GM19043 (cell line): ENCODE measurements around the gene TMBIM1.

Experiments
- ATAC-seq: cut with Tn5 transposase; IDR thresholded peaks from one replicate; pipeline ENCODE4 v1.9.1; 2021; ENCODE audit warnings: low read depth; ENCODE audit not compliant: unreplicated experiment

TMBIM1 gene, protein sequence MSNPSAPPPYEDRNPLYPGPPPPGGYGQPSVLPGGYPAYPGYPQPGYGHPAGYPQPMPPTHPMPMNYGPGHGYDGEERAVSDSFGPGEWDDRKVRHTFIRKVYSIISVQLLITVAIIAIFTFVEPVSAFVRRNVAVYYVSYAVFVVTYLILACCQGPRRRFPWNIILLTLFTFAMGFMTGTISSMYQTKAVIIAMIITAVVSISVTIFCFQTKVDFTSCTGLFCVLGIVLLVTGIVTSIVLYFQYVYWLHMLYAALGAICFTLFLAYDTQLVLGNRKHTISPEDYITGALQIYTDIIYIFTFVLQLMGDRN

DNA sequence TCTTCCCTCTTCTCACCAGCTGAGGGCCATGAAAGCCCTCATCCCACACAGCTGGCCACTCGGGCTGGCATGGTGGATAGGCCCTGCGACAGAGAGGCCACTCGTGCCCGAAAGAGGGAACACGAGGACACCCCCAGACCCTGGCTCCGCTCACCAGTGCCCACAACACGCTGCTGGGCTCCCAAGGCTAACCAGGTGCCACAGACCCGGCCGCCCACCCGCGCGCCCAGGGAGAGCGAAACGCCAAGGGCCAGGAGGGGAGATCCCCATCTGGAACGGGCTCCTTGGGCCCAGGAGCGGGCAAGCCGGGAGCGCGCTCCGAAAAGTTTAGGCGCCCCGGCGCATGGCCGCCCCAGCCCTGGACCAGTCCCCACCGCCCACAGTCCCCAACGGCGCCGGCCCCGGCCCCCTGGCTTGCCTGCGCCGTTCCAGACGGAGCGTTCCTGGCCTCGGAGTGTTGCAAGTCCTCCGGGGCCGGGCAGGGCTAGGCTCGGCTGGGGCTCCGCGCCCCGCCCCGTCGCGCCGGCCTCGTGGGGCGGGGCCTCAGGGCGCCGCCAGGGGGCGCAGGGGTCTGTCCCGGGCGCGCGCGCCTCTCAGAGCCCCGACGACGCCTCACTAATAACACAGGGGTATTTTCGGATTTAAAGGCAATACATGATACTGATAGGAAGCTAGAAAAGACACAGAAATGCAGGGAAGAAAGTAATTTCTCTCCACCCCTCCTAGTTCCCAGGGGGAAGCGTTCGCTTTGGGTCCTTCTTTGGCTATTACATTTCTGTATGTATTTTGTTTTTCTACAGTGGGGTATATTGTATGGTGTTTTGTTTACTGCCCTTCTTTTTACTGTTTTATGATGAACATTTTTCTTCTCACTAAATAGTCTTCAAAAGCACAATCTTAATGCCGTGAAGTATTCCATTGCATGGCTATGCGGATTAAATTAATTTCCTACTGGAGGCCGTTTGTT lies at the start of gene TMBIM1:
Gene TMBIM1 (minus strand): TSS at position 456 of the 967 bp plus-strand sequence. CDS start 10,362 bp downstream, outside the sequence.
- peak; percentile 54 for ATAC-seq

DNA sequence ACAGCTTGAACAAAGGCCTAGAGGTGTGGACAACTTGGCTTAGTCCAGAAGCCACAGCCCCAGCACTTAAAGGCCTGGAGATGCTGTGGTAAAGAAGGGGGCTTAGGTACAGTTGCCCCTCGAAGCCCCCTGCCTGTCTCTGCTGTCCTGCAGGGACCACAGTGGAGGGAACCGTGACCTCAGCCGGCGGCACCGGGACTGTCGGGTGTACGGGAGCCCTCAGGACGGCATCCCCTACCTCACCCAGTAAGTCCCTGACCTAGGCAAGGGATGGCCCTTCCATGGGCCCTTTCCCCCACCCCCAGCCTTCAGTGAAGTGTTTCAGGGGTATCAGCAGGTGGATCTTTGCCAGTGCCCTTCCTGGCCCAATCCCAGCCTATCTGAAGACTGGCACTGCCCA lies 49.1 kb upstream of the TMBIM1 start:
- no peak for ATAC-seq

DNA sequence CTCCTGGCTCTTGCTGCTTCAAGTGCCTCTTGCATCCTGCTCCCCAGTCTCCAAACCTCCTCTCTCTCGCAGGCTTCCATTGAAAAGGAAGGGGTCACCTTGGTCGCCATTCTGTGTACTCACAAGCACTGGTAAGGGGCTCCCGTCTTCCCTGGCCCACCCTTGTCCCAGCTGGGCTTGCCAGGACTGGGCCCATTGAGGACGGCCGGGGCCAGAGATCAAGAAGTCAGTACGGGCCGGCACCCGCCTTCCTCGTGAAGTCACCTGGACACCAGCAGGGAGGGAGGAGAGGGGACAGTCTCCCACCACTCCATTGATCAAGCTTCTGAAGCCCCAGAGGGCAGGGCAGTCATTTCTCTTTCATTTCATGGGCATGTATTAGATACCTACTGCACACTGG lies 48.4 kb upstream of the TMBIM1 start:
- ATAC-seq: no peak

DNA sequence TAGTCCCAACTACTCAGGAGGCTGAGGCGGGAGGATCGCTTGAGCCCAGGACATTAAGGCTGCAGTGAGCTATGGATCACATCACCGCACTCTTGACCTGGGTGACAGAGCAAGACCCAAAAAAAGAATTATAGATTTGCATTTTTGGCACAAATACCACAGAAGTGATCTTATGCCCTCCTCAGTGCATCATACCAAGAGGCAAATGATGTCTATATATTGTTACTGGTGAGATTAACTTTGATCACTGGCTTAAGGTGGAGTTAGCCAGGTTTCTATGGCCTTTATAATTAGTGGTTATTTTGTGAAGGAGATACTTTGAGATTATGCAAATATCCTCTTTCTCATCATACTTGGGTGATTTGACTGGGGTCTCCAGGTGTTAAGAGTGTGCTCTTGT lies 42.2 kb upstream of the TMBIM1 start:
- no peak for ATAC-seq

DNA sequence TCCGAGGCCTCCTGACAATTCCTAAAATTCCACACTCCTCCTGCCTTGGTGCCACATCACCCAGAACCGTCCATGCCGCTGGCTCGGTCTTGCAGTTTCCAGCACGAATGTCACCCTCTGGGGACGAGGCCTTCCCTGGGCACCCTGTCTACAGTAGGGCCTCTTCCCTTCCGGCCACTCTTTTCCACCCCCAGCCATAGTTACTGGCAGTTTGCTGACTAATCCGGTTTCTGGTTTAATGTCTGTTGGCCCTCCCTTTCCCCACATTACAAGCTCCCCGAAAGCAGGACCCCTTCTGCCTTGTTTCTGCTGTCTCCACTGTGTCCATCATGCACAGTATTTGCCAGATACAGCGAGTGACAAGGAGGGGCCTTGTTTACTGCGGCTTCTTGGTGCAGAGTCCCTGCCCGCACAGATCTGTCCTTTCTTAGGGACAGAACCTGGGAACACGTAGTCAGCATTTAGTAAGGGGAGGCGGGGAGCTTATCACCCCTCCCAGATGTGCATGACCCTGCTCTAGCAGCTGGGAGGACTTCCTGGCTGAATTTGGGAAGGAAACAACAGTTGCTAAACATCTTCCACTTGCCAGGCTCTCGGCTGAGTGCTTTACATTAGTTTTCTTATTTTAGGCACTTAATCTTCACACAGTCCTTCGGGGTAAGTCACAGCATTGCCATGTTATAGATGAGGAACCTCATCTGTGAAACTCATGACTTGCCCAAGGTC lies 40.8 kb upstream of the TMBIM1 start:
- no peak for ATAC-seq

DNA sequence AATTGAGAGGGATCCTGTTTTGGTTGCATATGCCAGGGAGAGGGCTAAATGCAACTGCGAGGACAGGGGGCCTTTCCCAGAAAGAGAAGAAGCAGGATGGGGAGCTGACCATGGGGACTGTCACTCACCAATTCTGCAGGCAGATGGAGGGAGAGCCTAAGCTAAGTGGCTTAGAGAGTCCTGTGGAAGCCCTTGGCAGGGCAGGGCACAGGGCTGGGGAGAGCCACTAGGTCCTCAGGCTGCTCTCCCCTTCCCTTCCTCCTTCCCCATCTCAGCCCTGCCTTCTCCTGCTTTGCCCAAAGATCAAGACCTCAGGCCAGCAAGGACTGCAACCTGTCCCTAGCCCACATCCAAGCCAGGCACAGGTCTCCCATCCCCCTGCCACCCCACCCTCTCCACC lies 40.0 kb upstream of the TMBIM1 start:
- no peak for ATAC-seq

DNA sequence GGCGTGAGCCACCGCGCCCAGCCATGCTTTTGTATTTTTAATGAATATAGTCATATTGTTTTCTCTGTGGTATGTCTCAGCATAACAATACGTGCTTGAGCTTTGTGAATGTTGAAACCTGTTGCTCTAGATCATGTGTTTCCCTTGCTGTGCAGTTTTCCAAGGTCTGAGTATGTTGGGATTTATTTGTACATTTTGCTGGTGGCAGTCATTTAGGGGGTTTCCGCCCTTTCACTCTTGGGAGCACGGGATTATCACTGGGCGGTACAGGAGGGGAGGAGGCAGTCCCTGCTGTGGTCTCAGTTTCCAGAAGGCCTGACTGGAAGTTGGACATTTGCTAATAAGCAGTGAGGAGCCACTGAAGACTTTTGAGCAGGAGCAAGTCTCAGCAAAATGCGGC lies 39.4 kb upstream of the TMBIM1 start:
- ATAC-seq: no peak

DNA sequence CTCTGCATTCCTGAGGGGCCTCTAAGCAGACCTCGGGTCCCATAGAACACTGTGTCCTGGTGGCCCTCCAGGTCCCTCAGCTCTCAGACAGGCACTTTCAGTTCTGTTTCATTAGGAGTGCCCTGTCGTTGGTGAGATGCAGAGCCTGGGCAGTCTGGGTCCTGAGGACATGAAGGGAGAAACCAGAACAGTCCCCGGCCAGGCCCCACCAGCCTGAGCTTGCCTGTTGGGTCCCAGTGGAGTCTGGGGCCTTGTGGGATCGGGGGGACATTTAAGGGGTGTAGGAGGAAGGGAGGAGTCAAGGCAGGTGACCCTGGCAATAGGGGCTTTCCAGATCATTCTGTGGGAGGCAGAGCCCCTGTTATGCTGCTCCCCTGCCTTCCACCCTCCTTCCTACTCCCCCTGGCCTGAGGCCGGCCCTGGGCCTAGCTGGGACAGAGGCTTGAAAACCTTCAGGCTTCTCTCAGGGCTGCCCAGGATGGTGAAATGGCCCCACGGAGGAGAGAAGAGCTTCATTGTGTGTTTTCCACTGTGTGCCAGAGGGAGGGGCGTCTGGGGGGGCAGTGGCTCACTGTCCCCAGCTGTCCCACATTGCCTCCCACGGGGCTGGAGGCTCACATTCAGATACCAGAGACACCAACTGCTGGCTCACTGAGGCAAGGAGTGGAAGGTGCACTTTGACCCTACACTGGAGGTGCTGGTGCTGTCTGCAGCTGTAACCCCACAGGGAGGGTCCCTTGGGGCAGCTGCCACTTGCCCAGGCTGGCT lies 37.7 kb upstream of the TMBIM1 start:
- peak; percentile 34 for ATAC-seq

DNA sequence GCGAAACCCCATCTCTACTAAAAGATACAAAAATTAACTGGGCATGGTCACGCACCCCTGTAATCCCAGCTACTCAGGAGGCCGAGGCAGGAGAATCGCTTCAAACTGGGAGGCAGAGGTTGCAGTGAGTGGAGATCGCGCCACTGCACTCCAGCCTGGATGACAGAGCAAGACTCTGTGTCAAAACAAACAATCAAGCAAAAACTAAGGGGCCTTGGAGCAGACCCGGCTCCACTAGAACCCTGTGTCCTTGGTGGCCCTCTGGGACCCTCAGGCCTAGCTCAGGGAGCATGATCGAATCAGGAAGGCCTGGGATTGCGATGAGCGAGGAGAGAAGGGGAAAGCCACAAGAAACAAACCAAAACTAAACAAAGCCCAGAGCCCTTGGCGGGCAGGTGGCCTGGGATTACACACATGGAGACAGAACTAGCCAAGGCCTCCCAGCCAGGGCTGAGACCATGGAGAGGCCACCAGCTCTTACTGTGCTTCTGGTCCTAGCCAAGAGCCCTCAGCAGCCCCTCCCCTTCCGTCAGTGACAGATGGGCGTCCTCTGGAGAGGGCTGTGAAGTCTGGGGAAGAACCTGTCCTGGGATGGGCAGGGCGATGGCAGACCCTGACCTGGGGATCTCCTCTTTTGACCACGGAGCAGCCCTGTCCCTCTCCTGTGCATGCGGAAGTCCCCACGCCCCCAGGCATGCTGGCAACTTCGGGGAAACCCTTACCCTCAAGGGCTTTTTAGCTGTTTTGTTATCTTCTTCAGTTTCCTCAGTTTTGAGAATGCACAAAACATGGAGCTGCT lies 36.9 kb upstream of the TMBIM1 start:
- ATAC-seq: peak; percentile 33

DNA sequence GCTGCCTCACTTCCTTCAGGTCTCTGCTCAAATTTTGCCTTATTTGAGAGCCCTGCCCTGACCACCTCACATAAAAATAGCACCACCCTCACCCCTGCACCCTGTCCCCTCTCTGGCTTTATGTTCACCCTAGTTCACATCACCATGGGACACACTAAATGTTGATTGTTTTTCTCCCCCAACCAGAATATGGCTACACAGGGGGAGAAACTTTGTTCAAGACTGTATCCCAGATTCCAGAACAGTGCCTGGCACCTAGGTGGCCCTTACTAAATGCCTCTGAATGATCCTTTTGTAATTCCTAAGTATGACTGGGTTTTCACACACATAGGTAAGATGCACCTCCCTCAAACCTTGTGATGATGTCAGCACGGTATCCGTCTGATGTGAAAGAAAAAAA lies 36.0 kb upstream of the TMBIM1 start:
- no peak for ATAC-seq

DNA sequence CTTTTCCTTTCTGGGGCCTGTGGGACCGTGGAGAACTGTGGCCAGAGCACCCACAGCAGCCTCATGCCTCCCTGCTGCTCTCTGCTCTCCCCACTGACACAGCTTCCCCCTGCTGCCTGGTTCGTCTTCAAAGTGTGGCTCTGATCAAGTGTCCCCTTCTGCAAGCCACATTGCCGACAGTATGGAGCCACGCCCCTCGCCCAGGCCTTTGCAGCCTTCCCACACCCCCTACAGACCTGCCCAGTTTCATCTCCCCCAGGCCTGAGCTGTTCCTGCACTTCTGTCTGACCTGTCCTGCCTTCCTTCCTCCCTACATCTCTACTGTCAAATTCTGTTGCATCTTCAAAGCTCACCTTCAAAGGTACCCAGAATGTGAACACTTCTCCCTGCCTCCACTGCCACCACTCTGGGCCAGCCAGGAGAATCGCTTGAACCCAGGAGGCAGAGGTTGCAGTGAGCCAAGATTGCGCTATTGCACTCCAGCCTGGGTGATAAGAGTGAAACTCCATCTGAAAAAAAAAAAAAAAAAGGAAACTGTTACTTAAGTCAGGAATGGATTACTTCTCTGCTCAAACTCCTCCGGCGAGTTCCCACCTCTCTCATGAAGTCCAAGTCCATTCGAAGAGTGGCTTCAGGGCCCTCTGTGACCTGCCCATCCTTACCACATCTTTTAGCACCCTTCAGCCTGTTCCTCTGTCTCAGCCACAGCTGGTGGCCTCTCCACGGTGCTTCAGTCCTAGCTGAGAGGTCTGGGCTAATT lies 35.3 kb upstream of the TMBIM1 start:
- ATAC-seq: no peak

DNA sequence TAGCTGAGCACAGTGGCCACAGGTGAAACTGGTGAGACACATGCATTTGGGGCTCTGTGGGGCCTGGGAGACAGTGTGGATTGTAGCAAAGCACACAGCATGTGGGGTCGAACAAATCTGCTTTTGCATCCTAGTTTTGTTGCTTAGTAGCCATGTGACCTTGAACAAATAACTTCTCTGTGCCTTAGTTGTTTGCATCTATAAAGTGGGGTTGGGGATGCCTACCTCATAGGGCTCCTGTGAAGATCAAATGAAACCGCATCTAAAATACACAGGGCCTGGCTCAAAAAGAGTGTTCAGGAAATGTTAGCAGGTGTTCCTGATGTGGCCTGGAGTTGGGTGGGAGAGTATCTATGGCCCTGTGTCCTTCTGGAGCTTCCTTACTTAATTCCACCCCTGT lies 34.0 kb upstream of the TMBIM1 start:
- ATAC-seq: no peak

DNA sequence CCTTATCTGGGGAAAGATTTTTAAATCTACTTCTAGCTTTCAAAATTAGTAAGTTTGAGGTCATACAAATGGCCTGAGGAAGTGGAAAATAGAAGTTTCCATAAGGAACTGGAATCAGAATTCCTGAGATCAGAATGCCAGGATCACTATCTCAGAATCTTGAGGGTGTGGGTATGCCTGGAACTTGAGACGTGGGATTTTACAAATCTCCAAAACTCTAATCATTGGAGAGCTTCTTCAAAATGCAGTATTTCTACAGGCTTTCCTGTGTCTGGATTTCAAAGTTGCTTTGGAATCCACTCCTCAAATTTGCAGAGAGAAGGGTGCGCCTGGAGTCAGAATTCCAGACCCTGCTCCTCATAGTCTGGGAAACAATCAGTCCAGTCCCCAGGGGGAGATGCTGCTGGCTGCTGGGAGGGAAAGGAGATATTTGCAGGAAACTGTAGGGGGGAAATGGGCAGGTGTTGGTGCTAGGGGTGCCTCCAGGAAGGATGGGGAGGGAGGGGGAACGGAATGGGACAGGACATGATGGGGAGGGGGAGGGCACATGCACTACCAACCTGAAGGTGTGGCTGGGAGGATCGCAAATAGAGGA lies 33.4 kb upstream of the TMBIM1 start:
- no peak for ATAC-seq

DNA sequence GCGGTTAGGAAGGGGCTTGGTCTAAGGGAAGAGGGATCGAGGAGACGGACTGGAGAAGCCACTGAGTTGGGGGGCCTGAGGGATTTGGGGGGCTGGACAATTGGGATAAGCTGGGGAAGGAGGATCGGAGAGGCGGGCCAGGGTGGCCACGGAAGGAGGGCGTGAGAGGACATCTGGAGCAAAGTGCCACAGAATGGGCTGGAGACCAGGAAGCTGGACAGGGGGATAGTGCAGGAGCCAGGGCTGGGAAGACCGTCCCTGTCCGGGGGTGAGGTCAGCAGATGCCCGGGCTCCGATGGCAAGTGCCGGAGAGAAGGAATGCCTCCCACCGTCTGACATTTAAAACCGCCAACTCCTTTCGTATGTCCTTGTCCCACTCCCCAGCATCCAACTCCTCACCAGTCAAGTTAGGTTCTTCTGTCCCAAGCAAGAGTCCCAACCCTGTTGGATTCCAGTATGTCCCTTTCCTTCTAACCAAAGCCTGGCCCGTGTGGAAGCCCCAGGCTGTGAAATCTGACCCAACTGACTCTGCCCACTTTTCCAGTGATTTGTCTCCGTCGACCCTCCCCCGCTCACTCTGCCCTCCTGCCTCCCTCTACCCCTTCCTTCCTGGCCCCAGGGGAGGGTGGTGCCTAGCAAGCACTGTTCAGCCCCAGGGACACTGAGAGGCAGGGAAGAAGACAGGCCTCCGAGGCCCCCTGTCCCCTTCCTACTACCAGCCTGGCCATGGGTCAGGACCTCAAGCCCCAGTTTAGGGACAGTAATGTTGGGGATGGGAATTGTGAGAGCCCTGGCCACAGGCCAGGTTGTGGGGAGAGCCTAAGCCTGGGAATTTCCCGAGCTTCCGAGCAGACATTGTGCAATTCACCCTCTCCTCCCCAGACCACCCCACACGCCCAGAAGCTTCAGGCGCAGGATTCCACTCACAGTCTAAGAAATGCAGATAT lies 31.5 kb upstream of the TMBIM1 start:
- ATAC-seq: no peak

DNA sequence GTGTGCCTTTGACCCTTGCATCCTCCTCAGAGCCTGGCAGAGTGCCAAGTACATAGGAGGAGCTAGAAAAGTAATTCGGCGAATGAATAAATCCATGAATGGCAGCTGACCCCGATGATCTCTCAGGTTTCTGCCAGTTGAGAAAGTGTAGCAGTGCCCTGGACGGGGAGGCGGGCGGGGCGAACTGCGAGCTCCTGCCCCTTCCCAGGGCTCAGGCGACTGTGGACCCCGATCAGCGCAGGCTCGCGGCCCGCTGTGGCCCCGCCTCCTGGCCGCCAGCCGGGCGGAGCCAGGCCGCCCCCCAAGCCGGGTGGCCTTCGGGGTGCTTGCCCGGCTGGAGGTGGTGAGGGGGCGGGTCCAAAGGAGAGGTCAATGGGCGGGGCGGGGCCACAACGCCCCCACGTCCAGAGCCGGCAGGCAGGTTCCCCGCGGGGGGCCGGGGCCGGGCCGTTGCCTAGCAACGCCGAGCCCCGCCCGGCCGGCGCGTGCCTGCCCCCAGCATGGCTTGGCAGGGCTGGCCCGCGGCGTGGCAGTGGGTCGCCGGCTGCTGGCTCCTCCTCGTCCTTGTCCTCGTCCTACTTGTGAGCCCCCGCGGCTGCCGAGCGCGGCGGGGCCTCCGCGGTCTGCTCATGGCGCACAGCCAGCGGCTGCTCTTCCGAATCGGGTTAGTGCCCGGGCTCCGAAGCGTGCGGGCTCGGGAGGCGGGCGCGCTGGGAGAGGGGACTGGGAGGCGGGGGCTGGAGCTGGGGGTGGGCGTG lies 30.6 kb upstream of the TMBIM1 start:
- ATAC-seq: peak; percentile 69

DNA sequence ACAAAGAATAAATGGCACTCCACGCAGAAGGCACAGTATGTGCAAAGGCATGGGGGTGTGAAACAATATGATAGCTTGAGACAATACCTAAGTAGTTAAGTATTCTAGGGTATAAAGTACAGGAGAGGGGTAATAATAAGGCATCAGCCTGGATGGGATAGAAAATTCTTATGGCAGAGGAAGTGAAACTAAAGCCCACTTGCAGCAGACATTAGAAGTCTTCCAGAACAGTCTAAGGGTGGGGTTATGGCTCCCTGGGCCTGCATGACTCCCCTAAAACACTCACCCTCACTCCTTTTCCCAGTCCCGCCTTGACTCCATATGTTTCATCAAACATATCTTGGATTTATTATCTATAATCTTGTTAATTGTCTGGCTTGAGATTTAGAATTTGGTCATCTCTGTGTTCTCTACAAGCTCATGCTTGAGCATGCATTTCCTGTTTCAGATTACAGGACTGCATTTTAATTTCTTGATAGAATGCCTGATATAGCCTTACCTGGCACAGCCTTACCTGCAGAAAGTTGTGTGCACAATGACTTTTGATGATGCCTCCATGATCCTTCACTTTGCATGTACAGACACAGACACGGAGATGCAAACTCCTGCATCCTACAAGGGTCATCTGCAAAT lies 28.5 kb upstream of the TMBIM1 start:
- no peak for ATAC-seq
